Activated CD4-positive, alpha-beta T cell treated with anti-CD3 and anti-CD28 coated beads, Interleukin-2, amount 50 U/mL, for 16 hours (primary cell): ENCODE data around the gene UBE3B.

Source experiments
- DNase-seq: peaks from one replicate; pipeline ENCODE4 v3.0.0-alpha.2; 2020

Gene UBE3B

GRCh38 chr12:109475993-109476806, 1.2 kb upstream of the UBE3B start:
- DNase-seq, result no peak

- no peak for DNase-seq
Observed at GRCh38 chr12:109476807-109477184, 638 bp upstream of the UBE3B start.

- no peak for DNase-seq
Observed at GRCh38 chr12:109477963-109478315, 505 bp downstream of the UBE3B start.

- DNase-seq, result no peak
Observed at GRCh38 chr12:109479761-109480160, 2.3 kb downstream of the UBE3B start.

GRCh38 chr12:109480356-109480755, 2.9 kb downstream of the UBE3B start:
- DNase-seq, result no peak

- DNase-seq, result no peak
Observed at GRCh38 chr12:109481863-109482262, 4.4 kb downstream of the UBE3B start.

GRCh38 chr12:109482491-109482890, 5.1 kb downstream of the UBE3B start:
- DNase-seq, result no peak

- no peak for DNase-seq
Observed at GRCh38 chr12:109482894-109483293, 5.5 kb downstream of the UBE3B start.

GRCh38 chr12:109483346-109483745, 5.9 kb downstream of the UBE3B start:
- no peak for DNase-seq

GRCh38 chr12:109485201-109485600, 7.8 kb downstream of the UBE3B start:
- DNase-seq, result no peak

GRCh38 chr12:109487181-109488050, 10.0 kb downstream of the UBE3B start:
- no peak for DNase-seq

GRCh38 chr12:109488051-109488665, 10.7 kb downstream of the UBE3B start:
- no peak for DNase-seq

GRCh38 chr12:109489016-109489954, 11.9 kb downstream of the UBE3B start:
- no peak for DNase-seq

GRCh38 chr12:109489955-109490565, 12.6 kb downstream of the UBE3B start:
- no peak for DNase-seq

GRCh38 chr12:109491671-109492070, 14.2 kb downstream of the UBE3B start:
- DNase-seq, result no peak

GRCh38 chr12:109492371-109492770, 14.9 kb downstream of the UBE3B start:
- DNase-seq, result no peak

- no peak for DNase-seq
Observed at GRCh38 chr12:109493090-109493489, 15.7 kb downstream of the UBE3B start.

GRCh38 chr12:109493938-109494337, 16.5 kb downstream of the UBE3B start:
- no peak for DNase-seq

- no peak for DNase-seq
Observed at GRCh38 chr12:109494348-109494881, 17.0 kb downstream of the UBE3B start.

GRCh38 chr12:109495012-109495411, 17.6 kb downstream of the UBE3B start:
- no peak for DNase-seq

GRCh38 chr12:109496306-109496705, 18.9 kb downstream of the UBE3B start:
- DNase-seq, result no peak

GRCh38 chr12:109497675-109498074, 20.2 kb downstream of the UBE3B start:
- DNase-seq, result no peak
